HEK293 (cell line): ENCODE results near the gene LBX1.

Source experiments
- MYNN ChIP-seq: fragments of 450-650 bp; formaldehyde crosslinking; IDR thresholded peaks from 2 replicates; pipeline ENCODE4 v1.5.1; 2016; ENCODE audit warnings: missing biosample characterization, missing genetic modification characterization, borderline replicate concordance
- PRDM1 ChIP-seq: fragments of 450-650 bp; formaldehyde crosslinking; IDR thresholded peaks from 2 replicates; pipeline ENCODE4; 2016; ENCODE audit warnings: missing biosample characterization, missing genetic modification characterization
- TCF7L2 ChIP-seq: IDR thresholded peaks from 2 replicates; pipeline ENCODE4 v1.6.1; 2011; ENCODE audit warnings: low read depth, mild to moderate bottlenecking, inconsistent platforms, low read length, moderate library complexity, borderline replicate concordance
- TRIM28 ChIP-seq: IDR thresholded peaks from 2 replicates; pipeline ENCODE4 v1.6.1; 2011; ENCODE audit warnings: low read length, control low read depth, borderline replicate concordance
- ZFP41 ChIP-seq: fragments of 450-650 bp; formaldehyde crosslinking; IDR thresholded peaks from 2 replicates; pipeline ENCODE4 v1.5.1; 2016; ENCODE audit warnings: missing biosample characterization, missing genetic modification characterization, borderline replicate concordance
- ZNF121 ChIP-seq: fragments of 450-650 bp; formaldehyde crosslinking; IDR thresholded peaks from 2 replicates; pipeline ENCODE4 v1.5.1; 2016; ENCODE audit warnings: missing biosample characterization, missing genetic modification characterization
- ZNF302 ChIP-seq: fragments of 450-650 bp; formaldehyde crosslinking; IDR thresholded peaks from 2 replicates; pipeline ENCODE4 v1.5.1; 2016; ENCODE audit warnings: missing biosample characterization, missing genetic modification characterization, low read depth
- ZNF843 ChIP-seq: fragments of 450-650 bp; formaldehyde crosslinking; IDR thresholded peaks from 2 replicates; pipeline ENCODE4 v1.5.1; 2016; ENCODE audit warnings: missing biosample characterization, missing genetic modification characterization
- ZSCAN16 ChIP-seq: fragments of 450-650 bp; formaldehyde crosslinking; IDR thresholded peaks from 2 replicates; pipeline ENCODE4 v1.5.1; 2016; ENCODE audit warnings: missing biosample characterization, missing genetic modification characterization
- TF ChIP-seq, protein P1 (sequence below): fragments of 450-650 bp; formaldehyde crosslinking; IDR thresholded peaks from 2 replicates; pipeline ENCODE4 v1.5.1; 2016; ENCODE audit warnings: missing biosample characterization, missing genetic modification characterization
- TF ChIP-seq, protein P2 (sequence below): fragments of 450-650 bp; formaldehyde crosslinking; IDR thresholded peaks from 2 replicates; pipeline ENCODE4 v1.5.1; 2016; ENCODE audit warnings: missing biosample characterization, missing genetic modification characterization
- TF ChIP-seq, protein P3 (sequence below): fragments of 450-650 bp; IDR thresholded peaks from 2 replicates; pipeline ENCODE4 v1.5.1; 2018; ENCODE audit warnings: missing biosample characterization, missing genetic modification characterization
- TF ChIP-seq, protein P4 (sequence below): fragments of 450-650 bp; formaldehyde crosslinking; IDR thresholded peaks from 2 replicates; pipeline ENCODE4 v1.5.1; 2016; ENCODE audit warnings: missing biosample characterization, missing genetic modification characterization, borderline replicate concordance

DNA sequence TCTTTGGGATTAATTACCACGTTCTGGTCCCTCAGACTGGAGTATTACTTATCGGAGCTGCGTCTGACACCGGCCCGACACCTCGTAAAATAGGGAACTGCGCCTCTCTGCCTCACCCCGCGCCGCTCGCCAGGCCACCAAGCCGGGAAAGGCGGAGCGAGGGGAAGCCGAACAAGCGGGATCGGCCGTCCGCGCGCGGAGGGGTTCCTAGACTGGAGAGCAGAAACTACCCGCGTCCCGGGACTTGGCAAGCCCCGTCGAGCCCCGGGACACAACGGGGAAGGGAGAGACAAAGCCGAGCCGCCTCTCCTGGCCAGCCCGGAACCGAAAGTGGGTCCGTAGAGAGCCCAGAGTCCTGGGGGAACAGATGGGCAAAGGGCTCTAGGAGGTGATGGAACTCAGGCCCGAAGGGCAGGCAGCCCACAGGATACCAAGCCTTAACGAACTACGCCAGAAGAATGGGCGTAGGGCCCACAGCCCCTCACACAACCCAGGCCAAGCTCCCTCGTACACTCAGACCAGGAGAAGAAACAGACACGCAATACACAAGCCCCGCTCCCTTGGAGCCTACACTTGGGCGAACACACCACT, 6.5 kb downstream of the LBX1 start:
- TF ChIP-seq ZFP41 (tag by site-specific recombination) (no peak), ZNF302 (tag by site-specific recombination) (no peak), PRDM1 (tag by site-specific recombination) (no peak), TCF7L2 (no peak), ZSCAN16 (no peak), TRIM28 (no peak), MYNN (no peak), ZNF843 (tag by site-specific recombination) (no peak), ZNF121 (tag by site-specific recombination) (no peak)
- TF ChIP-seq, protein P1, sequence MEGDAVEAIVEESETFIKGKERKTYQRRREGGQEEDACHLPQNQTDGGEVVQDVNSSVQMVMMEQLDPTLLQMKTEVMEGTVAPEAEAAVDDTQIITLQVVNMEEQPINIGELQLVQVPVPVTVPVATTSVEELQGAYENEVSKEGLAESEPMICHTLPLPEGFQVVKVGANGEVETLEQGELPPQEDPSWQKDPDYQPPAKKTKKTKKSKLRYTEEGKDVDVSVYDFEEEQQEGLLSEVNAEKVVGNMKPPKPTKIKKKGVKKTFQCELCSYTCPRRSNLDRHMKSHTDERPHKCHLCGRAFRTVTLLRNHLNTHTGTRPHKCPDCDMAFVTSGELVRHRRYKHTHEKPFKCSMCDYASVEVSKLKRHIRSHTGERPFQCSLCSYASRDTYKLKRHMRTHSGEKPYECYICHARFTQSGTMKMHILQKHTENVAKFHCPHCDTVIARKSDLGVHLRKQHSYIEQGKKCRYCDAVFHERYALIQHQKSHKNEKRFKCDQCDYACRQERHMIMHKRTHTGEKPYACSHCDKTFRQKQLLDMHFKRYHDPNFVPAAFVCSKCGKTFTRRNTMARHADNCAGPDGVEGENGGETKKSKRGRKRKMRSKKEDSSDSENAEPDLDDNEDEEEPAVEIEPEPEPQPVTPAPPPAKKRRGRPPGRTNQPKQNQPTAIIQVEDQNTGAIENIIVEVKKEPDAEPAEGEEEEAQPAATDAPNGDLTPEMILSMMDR (tag by site-specific recombination) = no peak
- TF ChIP-seq, protein P2, sequence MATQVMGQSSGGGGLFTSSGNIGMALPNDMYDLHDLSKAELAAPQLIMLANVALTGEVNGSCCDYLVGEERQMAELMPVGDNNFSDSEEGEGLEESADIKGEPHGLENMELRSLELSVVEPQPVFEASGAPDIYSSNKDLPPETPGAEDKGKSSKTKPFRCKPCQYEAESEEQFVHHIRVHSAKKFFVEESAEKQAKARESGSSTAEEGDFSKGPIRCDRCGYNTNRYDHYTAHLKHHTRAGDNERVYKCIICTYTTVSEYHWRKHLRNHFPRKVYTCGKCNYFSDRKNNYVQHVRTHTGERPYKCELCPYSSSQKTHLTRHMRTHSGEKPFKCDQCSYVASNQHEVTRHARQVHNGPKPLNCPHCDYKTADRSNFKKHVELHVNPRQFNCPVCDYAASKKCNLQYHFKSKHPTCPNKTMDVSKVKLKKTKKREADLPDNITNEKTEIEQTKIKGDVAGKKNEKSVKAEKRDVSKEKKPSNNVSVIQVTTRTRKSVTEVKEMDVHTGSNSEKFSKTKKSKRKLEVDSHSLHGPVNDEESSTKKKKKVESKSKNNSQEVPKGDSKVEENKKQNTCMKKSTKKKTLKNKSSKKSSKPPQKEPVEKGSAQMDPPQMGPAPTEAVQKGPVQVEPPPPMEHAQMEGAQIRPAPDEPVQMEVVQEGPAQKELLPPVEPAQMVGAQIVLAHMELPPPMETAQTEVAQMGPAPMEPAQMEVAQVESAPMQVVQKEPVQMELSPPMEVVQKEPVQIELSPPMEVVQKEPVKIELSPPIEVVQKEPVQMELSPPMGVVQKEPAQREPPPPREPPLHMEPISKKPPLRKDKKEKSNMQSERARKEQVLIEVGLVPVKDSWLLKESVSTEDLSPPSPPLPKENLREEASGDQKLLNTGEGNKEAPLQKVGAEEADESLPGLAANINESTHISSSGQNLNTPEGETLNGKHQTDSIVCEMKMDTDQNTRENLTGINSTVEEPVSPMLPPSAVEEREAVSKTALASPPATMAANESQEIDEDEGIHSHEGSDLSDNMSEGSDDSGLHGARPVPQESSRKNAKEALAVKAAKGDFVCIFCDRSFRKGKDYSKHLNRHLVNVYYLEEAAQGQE = no peak
- TF ChIP-seq, protein P3, sequence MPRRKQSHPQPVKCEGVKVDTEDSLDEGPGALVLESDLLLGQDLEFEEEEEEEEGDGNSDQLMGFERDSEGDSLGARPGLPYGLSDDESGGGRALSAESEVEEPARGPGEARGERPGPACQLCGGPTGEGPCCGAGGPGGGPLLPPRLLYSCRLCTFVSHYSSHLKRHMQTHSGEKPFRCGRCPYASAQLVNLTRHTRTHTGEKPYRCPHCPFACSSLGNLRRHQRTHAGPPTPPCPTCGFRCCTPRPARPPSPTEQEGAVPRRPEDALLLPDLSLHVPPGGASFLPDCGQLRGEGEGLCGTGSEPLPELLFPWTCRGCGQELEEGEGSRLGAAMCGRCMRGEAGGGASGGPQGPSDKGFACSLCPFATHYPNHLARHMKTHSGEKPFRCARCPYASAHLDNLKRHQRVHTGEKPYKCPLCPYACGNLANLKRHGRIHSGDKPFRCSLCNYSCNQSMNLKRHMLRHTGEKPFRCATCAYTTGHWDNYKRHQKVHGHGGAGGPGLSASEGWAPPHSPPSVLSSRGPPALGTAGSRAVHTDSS (tag by site-specific recombination) = no peak
- TF ChIP-seq, protein P4, sequence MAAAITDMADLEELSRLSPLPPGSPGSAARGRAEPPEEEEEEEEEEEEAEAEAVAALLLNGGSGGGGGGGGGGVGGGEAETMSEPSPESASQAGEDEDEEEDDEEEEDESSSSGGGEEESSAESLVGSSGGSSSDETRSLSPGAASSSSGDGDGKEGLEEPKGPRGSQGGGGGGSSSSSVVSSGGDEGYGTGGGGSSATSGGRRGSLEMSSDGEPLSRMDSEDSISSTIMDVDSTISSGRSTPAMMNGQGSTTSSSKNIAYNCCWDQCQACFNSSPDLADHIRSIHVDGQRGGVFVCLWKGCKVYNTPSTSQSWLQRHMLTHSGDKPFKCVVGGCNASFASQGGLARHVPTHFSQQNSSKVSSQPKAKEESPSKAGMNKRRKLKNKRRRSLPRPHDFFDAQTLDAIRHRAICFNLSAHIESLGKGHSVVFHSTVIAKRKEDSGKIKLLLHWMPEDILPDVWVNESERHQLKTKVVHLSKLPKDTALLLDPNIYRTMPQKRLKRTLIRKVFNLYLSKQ (tag by site-specific recombination) = no peak
